ENCODE measurements around the gene FBXL20.

Gene FBXL20

DNA sequence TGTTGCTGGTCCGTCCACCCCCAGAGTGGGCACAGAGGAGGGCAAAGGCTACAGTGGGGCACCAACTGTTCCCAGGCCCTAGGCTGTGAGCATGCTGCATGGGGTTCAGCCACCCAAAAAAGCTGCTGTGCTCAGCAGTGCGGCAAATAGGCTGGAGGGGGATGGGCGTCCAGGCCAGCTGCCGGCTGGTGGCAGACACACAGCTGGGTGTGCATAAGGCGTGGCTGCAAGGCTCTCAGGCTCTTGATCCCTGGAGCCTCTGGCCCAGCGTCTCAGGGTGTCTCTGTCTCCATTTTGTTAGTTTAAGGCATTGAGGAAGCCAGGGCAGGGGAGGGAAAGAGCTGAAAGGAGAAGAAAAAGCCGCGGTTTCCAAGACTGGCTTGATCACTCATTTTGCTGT is 192.5 kb downstream of the FBXL20 start:
- Histone ChIP-seq H3K4me3 (ENCODE audit: low read depth, low read length, poor library complexity, severe bottlenecking) (no peak overlapping the region), H3F3A (ENCODE audit: insufficient read depth, low read length) (peaks cover 12% of the 10 kb centered on the region), H3K27me3 (ENCODE audit: insufficient read depth, low read length) (peaks cover 12% of the 10 kb centered on the region), H3K9me3 (ENCODE audit: low read length) (no peaks in the 10 kb centered on the region), H3K9me2 (ENCODE audit: low read depth, low read length) (no peaks in the 10 kb centered on the region), H4K20me1 (ENCODE audit: insufficient read depth, low read length) (no peaks in the 10 kb centered on the region), H3K4me1 (ENCODE audit: insufficient read depth, low read length, severe bottlenecking) (peaks cover 33% of the 10 kb centered on the region), H3K36me3 (ENCODE audit: insufficient read depth, low read length) (peaks cover 14% of the 10 kb centered on the region), H3K79me2 (ENCODE audit: insufficient read depth, low read length) (no peaks in the 10 kb centered on the region), H3K4me2 (ENCODE audit: low read length) (peak overlapping the region; percentile 53), H3K9ac (ENCODE audit: low read length) (peak overlapping the region; percentile 35; the same call in 1 of the 2 replicates), H2AFZ (ENCODE audit: low read length) (no peak overlapping the region), H3K27ac (ENCODE audit: low read depth, low read length, poor library complexity, severe bottlenecking) (peak overlapping the region; percentile 71)
- TF ChIP-seq, protein P1, sequence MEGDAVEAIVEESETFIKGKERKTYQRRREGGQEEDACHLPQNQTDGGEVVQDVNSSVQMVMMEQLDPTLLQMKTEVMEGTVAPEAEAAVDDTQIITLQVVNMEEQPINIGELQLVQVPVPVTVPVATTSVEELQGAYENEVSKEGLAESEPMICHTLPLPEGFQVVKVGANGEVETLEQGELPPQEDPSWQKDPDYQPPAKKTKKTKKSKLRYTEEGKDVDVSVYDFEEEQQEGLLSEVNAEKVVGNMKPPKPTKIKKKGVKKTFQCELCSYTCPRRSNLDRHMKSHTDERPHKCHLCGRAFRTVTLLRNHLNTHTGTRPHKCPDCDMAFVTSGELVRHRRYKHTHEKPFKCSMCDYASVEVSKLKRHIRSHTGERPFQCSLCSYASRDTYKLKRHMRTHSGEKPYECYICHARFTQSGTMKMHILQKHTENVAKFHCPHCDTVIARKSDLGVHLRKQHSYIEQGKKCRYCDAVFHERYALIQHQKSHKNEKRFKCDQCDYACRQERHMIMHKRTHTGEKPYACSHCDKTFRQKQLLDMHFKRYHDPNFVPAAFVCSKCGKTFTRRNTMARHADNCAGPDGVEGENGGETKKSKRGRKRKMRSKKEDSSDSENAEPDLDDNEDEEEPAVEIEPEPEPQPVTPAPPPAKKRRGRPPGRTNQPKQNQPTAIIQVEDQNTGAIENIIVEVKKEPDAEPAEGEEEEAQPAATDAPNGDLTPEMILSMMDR (IDR thresholded peaks at IDR 0.05; ENCODE audit: low read length), result no peak; the same call in 1 of the 2 replicates
- no peak for TF ChIP-seq EZH2 (IDR thresholded peaks at IDR 0.05; ENCODE audit: borderline replicate concordance, low read length)

DNA sequence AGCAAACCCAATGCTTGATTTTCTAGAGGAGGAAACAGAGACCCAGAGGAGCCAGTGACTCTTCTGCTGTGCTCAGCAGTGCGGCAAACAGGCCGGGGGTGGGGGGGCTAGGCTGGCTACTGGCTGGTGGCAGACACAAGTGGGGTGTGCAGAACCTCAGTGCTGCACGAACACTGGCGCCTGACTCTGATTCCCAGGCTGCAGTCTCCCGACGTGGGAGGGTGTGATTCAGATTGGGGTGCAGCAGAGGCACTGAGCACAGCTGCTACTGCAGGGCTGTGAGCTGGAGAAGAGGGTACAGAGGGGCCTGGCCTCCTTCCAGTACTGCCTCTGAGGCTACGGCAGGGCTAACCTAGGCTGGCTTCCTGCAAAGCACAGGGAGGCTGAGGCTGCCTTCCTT is 193.3 kb downstream of the FBXL20 start:
- peak overlapping the region; percentile 37 for H3K4me2 ChIP-seq (ENCODE audit: low read length)
- peaks cover 33% of the 10 kb centered on the region for H3K4me1 ChIP-seq (ENCODE audit: insufficient read depth, low read length, severe bottlenecking)
- TF ChIP-seq, protein P1 (IDR thresholded peaks at IDR 0.05; ENCODE audit: low read length), result no peak
- no peak for TF ChIP-seq EZH2 (IDR thresholded peaks at IDR 0.05; ENCODE audit: borderline replicate concordance, low read length)
- H3K9ac ChIP-seq (ENCODE audit: low read length), result peak overlapping the region; percentile 35; the same call in 1 of the 2 replicates
- no peaks in the 10 kb centered on the region for H3K79me2 ChIP-seq (ENCODE audit: insufficient read depth, low read length)
- peaks cover 22% of the 10 kb centered on the region for H3K36me3 ChIP-seq (ENCODE audit: insufficient read depth, low read length)
- H3K9me2 ChIP-seq (ENCODE audit: low read depth, low read length), result no peaks in the 10 kb centered on the region
- no peak overlapping the region for H2AFZ ChIP-seq (ENCODE audit: low read length)
- H3K27me3 ChIP-seq (ENCODE audit: insufficient read depth, low read length), result peaks cover 12% of the 10 kb centered on the region
- no peaks in the 10 kb centered on the region for H4K20me1 ChIP-seq (ENCODE audit: insufficient read depth, low read length)
- H3K4me3 ChIP-seq (ENCODE audit: low read depth, low read length, poor library complexity, severe bottlenecking), result peak overlapping the region; percentile 4
- H3K27ac ChIP-seq (ENCODE audit: low read depth, low read length, poor library complexity, severe bottlenecking), result peak overlapping the region; percentile 71
- peaks cover 17% of the 10 kb centered on the region for H3F3A ChIP-seq (ENCODE audit: insufficient read depth, low read length)
- no peaks in the 10 kb centered on the region for H3K9me3 ChIP-seq (ENCODE audit: low read length)

DNA sequence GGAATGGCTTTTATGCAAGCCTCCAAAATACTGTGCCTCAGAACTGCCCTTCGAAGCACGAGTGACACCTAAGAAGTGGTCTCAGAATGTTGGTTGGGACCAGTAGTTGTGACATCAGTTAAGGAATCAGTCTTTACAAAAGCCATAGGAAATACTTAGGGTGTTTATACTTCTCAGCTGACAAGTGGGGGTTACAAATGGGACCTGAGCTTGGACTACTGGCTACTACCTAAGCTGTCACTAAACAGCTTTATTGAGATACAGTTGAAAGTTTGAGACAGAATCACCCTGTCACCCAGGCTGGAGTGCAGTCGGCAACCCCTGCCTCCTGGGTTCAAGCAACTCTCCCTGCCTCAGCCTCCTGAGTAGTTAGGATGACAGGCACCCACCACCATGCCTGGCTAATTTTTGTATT is 196.3 kb downstream of the FBXL20 start:
- Histone ChIP-seq H3K27ac (ENCODE audit: low read depth, low read length, poor library complexity, severe bottlenecking) (peak overlapping the region; percentile 35), H3K36me3 (ENCODE audit: insufficient read depth, low read length) (peaks cover 49% of the 10 kb centered on the region), H3F3A (ENCODE audit: insufficient read depth, low read length) (peaks cover 23% of the 10 kb centered on the region)

More for the DNA sequence above, 196.3 kb downstream of the FBXL20 start:
- H4K20me1 ChIP-seq (ENCODE audit: insufficient read depth, low read length), result no peaks in the 10 kb centered on the region
- 0 out of 2 replicates have a peak, but pooled peaks cover 2% of the 10 kb centered on the region for H3K27me3 ChIP-seq (ENCODE audit: insufficient read depth, low read length)
- no peaks in the 10 kb centered on the region for H3K9me3 ChIP-seq (ENCODE audit: low read length)
- H2AFZ ChIP-seq (ENCODE audit: low read length), result no peak overlapping the region
- H3K4me3 ChIP-seq (ENCODE audit: low read depth, low read length, poor library complexity, severe bottlenecking), result no peak overlapping the region
- peaks cover 12% of the 10 kb centered on the region for H3K79me2 ChIP-seq (ENCODE audit: insufficient read depth, low read length)
- H3K4me1 ChIP-seq (ENCODE audit: insufficient read depth, low read length, severe bottlenecking), result peaks cover 55% of the 10 kb centered on the region
- H3K4me2 ChIP-seq (ENCODE audit: low read length), result no peak overlapping the region
- no peaks in the 10 kb centered on the region for H3K9me2 ChIP-seq (ENCODE audit: low read depth, low read length)
- no peak for TF ChIP-seq EZH2 (IDR thresholded peaks at IDR 0.05; ENCODE audit: borderline replicate concordance, low read length)
- TF ChIP-seq, protein P1 (IDR thresholded peaks at IDR 0.05; ENCODE audit: low read length), result no peak
- no peak overlapping the region for H3K9ac ChIP-seq (ENCODE audit: low read length)

Data from OCI-LY1 (cell line).